Fibroblast of lung (primary cell): ENCODE data around the gene SLC28A3. TPM values are rescaled to one million over a fixed set of nuclear protein-coding genes. Genes with fewer than 3 reads are reported as not detected.

Experiments
- DNase-seq, 2 donors: peaks; one replicate each; pipeline versions ENCODE4 v3.0.0 to v3.0.0-alpha.2; 2010; ENCODE audit warnings: low read depth in 2 of 2
- H2AFZ ChIP-seq: 2 replicates; pipeline ENCODE4 v1.5.1; 2012; ENCODE audit warnings: low read length, control low read depth, inconsistent platforms
- H3K27ac ChIP-seq: 2 replicates; pipeline ENCODE4 v1.5.1; 2011; ENCODE audit warnings: low read length, control low read depth; ENCODE audit not compliant: insufficient read depth
- H3K27me3 ChIP-seq: 2 replicates; pipeline ENCODE4 v1.5.1; 2011; ENCODE audit warnings: mild to moderate bottlenecking, low read length; ENCODE audit not compliant: control insufficient read depth, insufficient read depth
- H3K36me3 ChIP-seq: 2 replicates; pipeline ENCODE4 v1.5.1; 2011; ENCODE audit warnings: low read length; ENCODE audit not compliant: control insufficient read depth, insufficient read depth
- H3K4me1 ChIP-seq: 2 replicates; pipeline ENCODE4 v1.5.1; 2011; ENCODE audit warnings: low read length; ENCODE audit not compliant: control insufficient read depth, insufficient read depth; ENCODE audit errors: extremely low read depth
- H3K4me2 ChIP-seq: 2 replicates; pipeline ENCODE4 v1.5.1; 2011; ENCODE audit warnings: low read length, control low read depth; ENCODE audit not compliant: insufficient read depth; ENCODE audit errors: extremely low read depth
- H3K4me3 ChIP-seq, 4 experiments: fragments of 200-600 bp in 1 of 4; sonication (generic) in 1 of 4; replicated peaks in 1 of 4; 2 replicates each; pipeline ENCODE4 v1.5.1; 2011 to 2016; ENCODE audit warnings: low read length in 4 of 4, low read depth in 3 of 4, mild to moderate bottlenecking in 3 of 4, control low read depth in 2 of 4, inconsistent platforms in 1 of 4, mixed read lengths in 1 of 4; ENCODE audit not compliant: insufficient read depth in 1 of 4; ENCODE audit errors: control extremely low read depth in 1 of 4
- H3K79me2 ChIP-seq: 2 replicates; pipeline ENCODE4 v1.5.1; 2012; ENCODE audit warnings: mild to moderate bottlenecking, low read length, inconsistent platforms; ENCODE audit not compliant: control insufficient read depth, insufficient read depth
- H3K9ac ChIP-seq: 2 replicates; pipeline ENCODE4 v1.5.1; 2011; ENCODE audit warnings: mild to moderate bottlenecking, low read length, control low read depth; ENCODE audit not compliant: insufficient read depth
- H3K9me3 ChIP-seq: 2 replicates; pipeline ENCODE4 v1.5.1; 2012; ENCODE audit warnings: low read depth, low read length; ENCODE audit not compliant: control insufficient read depth, insufficient read depth
- H4K20me1 ChIP-seq: 2 replicates; pipeline ENCODE4 v1.5.1; 2011; ENCODE audit warnings: low read length; ENCODE audit not compliant: control insufficient read depth, insufficient read depth; ENCODE audit errors: extremely low read depth
- CTCF ChIP-seq, 2 donors: IDR thresholded peaks in 1 of 2; conservative IDR thresholded peaks in 1 of 2; 1 replicate in 1 of 2; 2 replicates in 1 of 2; pipeline ENCODE4 v1.5.1; 2011 to 2012; ENCODE audit warnings: low read length in 2 of 2, control low read depth in 1 of 2, inconsistent platforms in 1 of 2, low read depth in 1 of 2, mild to moderate bottlenecking in 1 of 2
- EZH2 ChIP-seq: IDR thresholded peaks from 2 replicates; pipeline ENCODE4 v1.5.1; 2012; ENCODE audit warnings: low read length, control low read depth, mild to moderate bottlenecking; ENCODE audit errors: missing control alignments
- polyA plus RNA-seq, 2 donors: library from polyadenylated mRNA; depleted of rRNA in 1 of 2; stranded (reverse) in 1 of 2; unstranded in 1 of 2; fragments of >200 nt; gene quantifications; 2 replicates each; pipeline ENCODE4 v1.2.1, GENCODE V29; 2011 to 2012; ENCODE audit warnings: missing spikeins in 1 of 2
- total RNA-seq: library from RNA; depleted of rRNA; stranded (reverse); fragments of >200 nt; gene quantifications from 2 replicates; pipeline ENCODE4 v1.2.1, GENCODE V29; 2014

The SLC28A3 gene
- total and polyA plus RNA-seq, 2 donors (not counting 1 experiment from before 2014, with no cell fraction given) = 0.17 to 0.75 TPM

GRCh38 chr9:84330246-84330645, 10.3 kb downstream of the SLC28A3 start:
- H3K4me2 ChIP-seq = no peak overlapping the region
- no peak overlapping the region for H3K27ac ChIP-seq
- no peaks in the 10 kb centered on the region for H3K36me3 ChIP-seq
- no peaks in the 10 kb centered on the region for H3K9me3 ChIP-seq
- no peaks in the 10 kb centered on the region for H3K27me3 ChIP-seq
- H3K4me3 ChIP-seq = no peak overlapping the region
- no peak overlapping the region for H2AFZ ChIP-seq
- H3K79me2 ChIP-seq = no peaks in the 10 kb centered on the region
- no peak overlapping the region for H3K9ac ChIP-seq
- no peaks in the 10 kb centered on the region for H3K4me1 ChIP-seq
- H4K20me1 ChIP-seq = no peaks in the 10 kb centered on the region
- DNase-seq = peak in 1 of 2 donors; percentile 6
- TF ChIP-seq CTCF (conservative IDR thresholded peaks at IDR 0.05 in 1 of 2, IDR thresholded peaks at IDR 0.05 in 1 of 2; ENCODE audit: low read depth in 1 of 2, low read length in 2 of 2) (no peak), EZH2 (no peak)

GRCh38 chr9:84327184-84327583, 13.4 kb downstream of the SLC28A3 start:
- TF ChIP-seq CTCF (conservative IDR thresholded peaks at IDR 0.05 in 1 of 2, IDR thresholded peaks at IDR 0.05 in 1 of 2; ENCODE audit: low read depth in 1 of 2, low read length in 2 of 2) = no peak
- TF ChIP-seq EZH2 = no peak
- H3K27ac ChIP-seq = no peak overlapping the region
- no peaks in the 10 kb centered on the region for H3K27me3 ChIP-seq
- no peaks in the 10 kb centered on the region for H4K20me1 ChIP-seq
- H3K36me3 ChIP-seq = no peaks in the 10 kb centered on the region
- H3K4me2 ChIP-seq = no peak overlapping the region
- H3K9ac ChIP-seq = no peak overlapping the region
- peak in 1 of 2 donors; percentile 14 for DNase-seq
- H2AFZ ChIP-seq = no peak overlapping the region
- H3K4me3 ChIP-seq = no peak overlapping the region
- H3K9me3 ChIP-seq = no peaks in the 10 kb centered on the region
- H3K4me1 ChIP-seq = no peaks in the 10 kb centered on the region
- H3K79me2 ChIP-seq = no peaks in the 10 kb centered on the region

GRCh38 chr9:84325347-84325973, 15.1 kb downstream of the SLC28A3 start:
- Histone ChIP-seq H2AFZ (no peak overlapping the region), H3K9me3 (no peaks in the 10 kb centered on the region), H3K4me3 (no peak overlapping the region), H3K36me3 (no peaks in the 10 kb centered on the region), H3K9ac (no peak overlapping the region), H3K27me3 (no peaks in the 10 kb centered on the region), H3K79me2 (no peaks in the 10 kb centered on the region), H3K4me1 (no peaks in the 10 kb centered on the region), H3K27ac (no peak overlapping the region), H4K20me1 (no peaks in the 10 kb centered on the region), H3K4me2 (no peak overlapping the region)
- peak in 1 of 2 donors; percentile 53 for DNase-seq
- TF ChIP-seq EZH2 (no peak), CTCF (conservative IDR thresholded peaks at IDR 0.05 in 1 of 2, IDR thresholded peaks at IDR 0.05 in 1 of 2; ENCODE audit: low read depth in 1 of 2, low read length in 2 of 2) (no peak)
